Measurements from ENCODE around the gene TTC19. TPM values are rescaled to one million over a fixed set of nuclear protein-coding genes. Genes with fewer than 3 reads are reported as not detected.
A peak's percentile ranks its signal among the peaks of the same experiment; 100 is the strongest.

The TTC19 gene, protein sequence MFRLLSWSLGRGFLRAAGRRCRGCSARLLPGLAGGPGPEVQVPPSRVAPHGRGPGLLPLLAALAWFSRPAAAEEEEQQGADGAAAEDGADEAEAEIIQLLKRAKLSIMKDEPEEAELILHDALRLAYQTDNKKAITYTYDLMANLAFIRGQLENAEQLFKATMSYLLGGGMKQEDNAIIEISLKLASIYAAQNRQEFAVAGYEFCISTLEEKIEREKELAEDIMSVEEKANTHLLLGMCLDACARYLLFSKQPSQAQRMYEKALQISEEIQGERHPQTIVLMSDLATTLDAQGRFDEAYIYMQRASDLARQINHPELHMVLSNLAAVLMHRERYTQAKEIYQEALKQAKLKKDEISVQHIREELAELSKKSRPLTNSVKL
- 15.7 TPM for total RNA-seq

DNA sequence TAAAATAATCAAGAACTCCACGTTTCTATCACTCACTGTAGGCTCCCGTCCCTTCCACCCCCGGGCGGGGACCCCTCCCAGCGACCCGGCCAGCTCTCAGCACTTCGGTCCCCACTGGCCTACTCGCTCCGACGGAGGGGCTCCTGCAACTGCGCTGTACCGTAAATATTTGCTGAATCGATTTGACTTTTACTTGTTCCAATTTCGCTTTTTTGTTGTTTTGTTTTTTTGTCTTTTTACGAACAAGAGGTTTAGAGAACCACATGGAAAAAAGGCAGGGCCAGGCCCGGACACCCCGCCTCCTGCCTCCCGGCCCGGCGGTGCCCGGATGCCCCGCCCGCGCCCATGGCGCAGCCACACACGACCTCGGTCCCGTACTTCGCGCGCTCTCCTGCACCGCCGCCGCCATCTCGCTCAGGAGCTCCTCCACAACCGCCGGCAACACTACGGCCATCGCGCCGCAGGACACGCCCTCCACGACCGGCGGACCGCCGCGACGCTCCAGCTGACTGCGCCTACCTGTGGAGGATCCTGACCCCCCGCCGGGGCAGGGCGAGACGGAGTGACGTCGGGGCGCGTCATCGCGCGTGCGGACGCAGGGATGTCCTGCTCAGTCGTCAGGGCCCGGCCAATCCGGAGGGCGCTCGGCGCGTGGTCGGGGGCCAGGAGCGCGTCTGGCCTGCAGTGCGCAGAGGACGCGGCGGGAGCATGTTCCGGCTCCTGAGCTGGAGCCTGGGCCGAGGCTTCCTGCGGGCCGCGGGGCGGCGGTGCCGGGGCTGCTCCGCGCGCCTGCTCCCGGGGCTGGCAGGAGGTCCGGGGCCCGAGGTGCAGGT is at the start of gene TTC19, which contains the start of gene ZSWIM7:
TTC19 (plus strand) TSS at position 684 of the 833 bp plus-strand sequence; CDS start at position 709, 25 bp downstream.
ZSWIM7 (minus strand) TSS at position 564 of the 833 bp plus-strand sequence; CDS start at position 454, 110 bp downstream.
- Histone ChIP-seq H3K4me1 (ENCODE audit: control insufficient read depth in 3 of 3, insufficient read depth in 3 of 3, low read length in 3 of 3) (peaks cover 9 to 19% (median 15%) of the 10 kb centered on the region in 3 donors), H3K27ac (ENCODE audit: low read depth, low read length) (peak within 1 kb of the TSS; percentile 87), H3K36me3 (ENCODE audit: control insufficient read depth in 3 of 3, insufficient read depth in 3 of 3, low read length in 3 of 3) (peaks cover 16 to 38% (median 18%) of the 10 kb centered on the region in 3 donors), H3K27me3 (ENCODE audit: control insufficient read depth in 3 of 3, insufficient read depth in 3 of 3, low read length in 3 of 3) (no peaks in the 10 kb centered on the region), H3K4me3 (ENCODE audit: low read length in 3 of 3) (peak within 1 kb of the TSS; percentile 84 to 92 (median 92)), H3K9me3 (ENCODE audit: control insufficient read depth in 3 of 3, low read length in 3 of 3) (no peaks in the 10 kb centered on the region), H3K9ac (ENCODE audit: low read depth in 1 of 3, low read length in 3 of 3) (peak within 1 kb of the TSS; percentile 83 to 94 (median 85))

DNA sequence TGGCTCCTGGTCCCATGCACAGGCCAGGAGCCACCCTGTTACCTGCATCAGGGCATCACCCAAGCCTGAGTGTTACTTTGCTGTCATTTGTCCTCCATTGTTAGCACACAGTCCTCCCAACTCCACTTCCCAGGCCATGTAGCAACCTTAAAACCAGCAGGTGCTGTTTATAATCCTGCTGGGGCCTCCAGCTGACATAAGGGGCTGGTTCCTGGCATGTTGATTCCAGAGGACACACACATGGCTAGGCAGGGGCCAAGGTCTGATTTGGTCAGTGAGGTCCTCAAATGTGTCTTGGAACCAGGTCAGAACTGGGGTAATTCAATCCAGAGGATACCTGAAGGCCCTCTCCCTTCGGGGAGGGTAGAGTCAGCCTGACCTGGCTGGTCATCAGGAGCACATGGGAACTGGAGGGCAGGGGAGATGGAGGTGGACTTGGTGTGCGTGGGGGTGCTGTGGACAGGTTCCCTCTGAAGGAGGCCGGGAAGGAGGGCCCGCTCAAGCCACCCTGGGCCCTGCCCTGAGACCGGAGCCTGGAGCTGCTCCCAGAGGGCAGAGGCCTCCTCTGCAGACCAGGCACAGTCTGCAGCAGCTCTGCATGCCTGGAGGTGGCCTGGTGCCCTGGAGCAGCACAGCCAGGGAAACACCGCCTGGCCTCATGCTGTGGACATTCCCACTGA is 48.1 kb upstream of the TTC19 start:
- H3K9ac ChIP-seq (ENCODE audit: low read depth in 1 of 3, low read length in 3 of 3) = no peak overlapping the region
- no peaks in the 10 kb centered on the region for H3K9me3 ChIP-seq (ENCODE audit: control insufficient read depth in 3 of 3, low read length in 3 of 3)
- no peak overlapping the region for H3K4me3 ChIP-seq (ENCODE audit: low read length in 3 of 3)
- no peak overlapping the region for H3K27ac ChIP-seq (ENCODE audit: low read depth, low read length)
- H3K36me3 ChIP-seq (ENCODE audit: control insufficient read depth in 3 of 3, insufficient read depth in 3 of 3, low read length in 3 of 3) = no peaks in the 10 kb centered on the region
- peaks cover 3 to 9% (median 8%) of the 10 kb centered on the region in 3 donors for H3K27me3 ChIP-seq (ENCODE audit: control insufficient read depth in 3 of 3, insufficient read depth in 3 of 3, low read length in 3 of 3)
- no peaks in the 10 kb centered on the region for H3K4me1 ChIP-seq (ENCODE audit: control insufficient read depth in 3 of 3, insufficient read depth in 3 of 3, low read length in 3 of 3)

DNA sequence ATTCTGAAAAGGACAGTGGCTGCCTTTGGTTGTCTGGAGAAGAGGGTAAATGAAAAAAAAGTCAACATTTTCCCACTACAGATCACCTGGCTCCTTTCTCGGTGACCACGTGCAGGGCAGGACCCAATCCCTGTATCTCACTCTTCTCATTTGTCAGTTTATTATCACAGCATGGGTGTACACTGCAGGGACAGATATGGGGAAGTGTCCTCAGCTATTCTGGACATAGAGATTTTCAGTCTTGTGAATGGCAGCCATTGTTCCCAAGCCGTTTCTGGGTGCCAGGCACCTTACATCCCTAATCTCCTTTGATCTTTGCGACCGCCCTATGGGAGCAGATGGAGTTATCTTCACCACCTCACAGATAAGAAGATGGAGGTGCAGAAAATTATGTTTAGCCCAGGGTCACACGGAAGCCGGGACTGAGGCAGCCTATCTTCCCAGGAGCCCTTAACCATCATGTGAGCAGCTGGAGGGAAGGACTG is 47.5 kb upstream of the TTC19 start:
- Histone ChIP-seq H3K9me3 (ENCODE audit: control insufficient read depth in 3 of 3, low read length in 3 of 3) (no peaks in the 10 kb centered on the region), H3K27ac (ENCODE audit: low read depth, low read length) (no peak overlapping the region), H3K36me3 (ENCODE audit: control insufficient read depth in 3 of 3, insufficient read depth in 3 of 3, low read length in 3 of 3) (no peaks in the 10 kb centered on the region), H3K9ac (ENCODE audit: low read depth in 1 of 3, low read length in 3 of 3) (no peak overlapping the region), H3K4me1 (ENCODE audit: control insufficient read depth in 3 of 3, insufficient read depth in 3 of 3, low read length in 3 of 3) (no peaks in the 10 kb centered on the region), H3K27me3 (ENCODE audit: control insufficient read depth in 3 of 3, insufficient read depth in 3 of 3, low read length in 3 of 3) (peaks cover 3 to 4% (median 4%) of the 10 kb centered on the region in 3 donors), H3K4me3 (ENCODE audit: low read length in 3 of 3) (no peak overlapping the region)

DNA sequence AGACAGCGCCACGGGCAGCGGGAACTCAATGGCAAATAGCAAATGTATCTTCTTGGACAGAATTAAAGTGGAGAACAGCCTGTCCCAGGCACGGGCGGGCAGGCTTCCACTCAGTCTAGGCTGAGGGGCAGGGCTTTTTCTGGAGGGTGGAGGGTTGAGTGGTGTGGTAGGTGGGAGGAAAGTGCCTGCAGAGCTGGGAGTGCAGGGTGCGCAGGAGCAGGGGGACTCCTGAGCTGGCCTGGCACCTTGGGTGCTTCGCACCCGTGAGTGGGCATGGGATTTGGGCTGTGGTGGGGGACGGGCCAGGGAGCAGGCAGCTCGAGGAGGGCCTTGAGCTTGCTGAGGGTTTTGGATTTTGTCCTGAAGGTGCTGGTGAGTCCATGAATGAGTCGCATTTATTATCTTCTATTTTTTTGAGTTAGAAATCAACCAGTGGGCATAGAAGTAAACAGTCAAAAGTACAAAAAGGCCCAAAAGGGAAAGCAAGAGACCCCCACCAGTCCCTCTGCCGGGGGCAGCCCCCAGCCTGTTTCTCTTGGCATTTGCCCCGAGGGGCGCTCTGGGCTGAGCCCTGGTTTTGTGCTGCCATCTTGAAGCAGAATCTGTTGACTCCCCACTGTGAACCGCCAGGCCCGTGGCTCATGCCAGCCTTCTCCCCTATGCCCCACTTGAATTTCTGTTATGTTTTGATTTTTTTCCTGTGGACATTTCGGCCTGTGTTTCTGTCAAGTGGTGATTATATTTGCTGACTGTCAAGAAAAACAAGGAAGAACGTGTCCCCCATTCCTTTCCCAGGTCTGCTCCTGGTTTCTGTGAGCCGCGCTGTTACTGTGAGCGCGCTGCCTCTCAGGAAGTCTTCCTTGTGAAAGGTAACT is 46.5 kb upstream of the TTC19 start:
- no peaks in the 10 kb centered on the region for H3K9me3 ChIP-seq (ENCODE audit: control insufficient read depth in 3 of 3, low read length in 3 of 3)
- H3K9ac ChIP-seq (ENCODE audit: low read depth in 1 of 3, low read length in 3 of 3) = no peak overlapping the region
- H3K27me3 ChIP-seq (ENCODE audit: control insufficient read depth in 3 of 3, insufficient read depth in 3 of 3, low read length in 3 of 3) = peaks cover 0 to 5% (median 0%) of the 10 kb centered on the region in 3 donors
- H3K4me1 ChIP-seq (ENCODE audit: control insufficient read depth in 3 of 3, insufficient read depth in 3 of 3, low read length in 3 of 3) = no peaks in the 10 kb centered on the region
- no peak overlapping the region for H3K4me3 ChIP-seq (ENCODE audit: low read length in 3 of 3)
- no peaks in the 10 kb centered on the region for H3K36me3 ChIP-seq (ENCODE audit: control insufficient read depth in 3 of 3, insufficient read depth in 3 of 3, low read length in 3 of 3)
- no peak overlapping the region for H3K27ac ChIP-seq (ENCODE audit: low read depth, low read length)

DNA sequence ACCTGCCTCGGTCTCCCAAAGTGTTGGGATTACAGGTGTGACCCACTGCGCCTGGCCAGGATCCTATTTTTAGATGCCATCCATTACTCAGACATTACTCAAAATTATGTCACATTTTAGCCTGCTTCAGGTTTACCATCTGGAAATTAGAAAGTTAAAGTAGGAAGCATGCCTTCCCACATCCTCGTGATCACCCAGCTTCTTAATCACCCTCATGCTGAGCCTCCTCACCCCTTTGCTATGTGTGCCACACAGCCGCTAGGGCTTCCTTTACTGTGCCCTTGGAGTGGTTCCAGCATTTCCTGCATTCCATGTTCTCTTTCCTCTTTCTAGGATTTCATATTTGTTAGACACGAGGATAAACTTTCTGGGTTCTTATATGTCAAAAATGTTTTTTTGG is 45.4 kb upstream of the TTC19 start:
- Histone ChIP-seq H3K4me1 (ENCODE audit: control insufficient read depth in 3 of 3, insufficient read depth in 3 of 3, low read length in 3 of 3) (peaks cover 0 to 4% (median 0%) of the 10 kb centered on the region in 3 donors), H3K9me3 (ENCODE audit: control insufficient read depth in 3 of 3, low read length in 3 of 3) (no peaks in the 10 kb centered on the region), H3K36me3 (ENCODE audit: control insufficient read depth in 3 of 3, insufficient read depth in 3 of 3, low read length in 3 of 3) (no peaks in the 10 kb centered on the region), H3K27ac (ENCODE audit: low read depth, low read length) (no peak overlapping the region), H3K27me3 (ENCODE audit: control insufficient read depth in 3 of 3, insufficient read depth in 3 of 3, low read length in 3 of 3) (peaks cover 0 to 2% (median 0%) of the 10 kb centered on the region in 3 donors), H3K9ac (ENCODE audit: low read depth in 1 of 3, low read length in 3 of 3) (no peak overlapping the region), H3K4me3 (ENCODE audit: low read length in 3 of 3) (no peak overlapping the region)

DNA sequence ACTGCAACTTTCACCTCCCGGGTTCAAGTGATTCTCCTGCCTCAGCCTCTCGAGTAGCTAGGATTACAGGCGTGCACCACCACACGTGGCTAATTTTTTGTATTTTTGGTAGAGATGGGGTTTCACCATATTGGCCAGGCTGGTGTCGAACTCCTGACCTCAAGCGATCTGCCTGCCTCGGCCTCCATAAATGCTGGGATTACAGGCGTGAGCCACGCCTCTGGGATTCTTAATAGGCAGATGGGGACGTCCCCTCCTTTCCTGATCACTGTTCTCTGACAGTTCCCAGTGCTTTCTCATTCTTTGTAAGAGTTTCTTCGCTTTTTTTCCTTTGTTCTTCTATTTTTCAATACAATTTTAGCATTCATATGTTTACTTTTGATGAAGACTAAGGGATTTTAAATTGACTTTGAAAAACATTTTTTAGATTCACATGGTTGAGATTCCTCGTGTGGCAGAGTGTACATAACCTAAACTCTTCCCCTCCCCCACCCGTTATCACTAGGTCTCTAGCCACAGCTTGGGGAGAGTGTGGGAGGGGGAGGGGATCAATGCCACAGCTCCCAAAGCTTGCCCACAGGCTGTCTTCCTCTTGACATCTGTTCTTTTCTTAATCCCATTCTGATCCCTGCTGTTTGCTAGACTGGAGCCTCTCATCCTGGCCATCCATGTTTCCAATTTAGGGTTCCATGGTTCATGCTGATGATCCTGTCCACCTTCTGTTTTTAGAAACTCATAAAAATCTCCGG is 43.7 kb upstream of the TTC19 start:
- Histone ChIP-seq H3K36me3 (ENCODE audit: control insufficient read depth in 3 of 3, insufficient read depth in 3 of 3, low read length in 3 of 3) (no peaks in the 10 kb centered on the region), H3K4me1 (ENCODE audit: control insufficient read depth in 3 of 3, insufficient read depth in 3 of 3, low read length in 3 of 3) (peaks cover 0 to 4% (median 0%) of the 10 kb centered on the region in 3 donors), H3K27ac (ENCODE audit: low read depth, low read length) (no peak overlapping the region), H3K27me3 (ENCODE audit: control insufficient read depth in 3 of 3, insufficient read depth in 3 of 3, low read length in 3 of 3) (peaks cover 0 to 2% (median 0%) of the 10 kb centered on the region in 3 donors), H3K9me3 (ENCODE audit: control insufficient read depth in 3 of 3, low read length in 3 of 3) (no peaks in the 10 kb centered on the region), H3K4me3 (ENCODE audit: low read length in 3 of 3) (no peak overlapping the region), H3K9ac (ENCODE audit: low read depth in 1 of 3, low read length in 3 of 3) (no peak overlapping the region)

DNA sequence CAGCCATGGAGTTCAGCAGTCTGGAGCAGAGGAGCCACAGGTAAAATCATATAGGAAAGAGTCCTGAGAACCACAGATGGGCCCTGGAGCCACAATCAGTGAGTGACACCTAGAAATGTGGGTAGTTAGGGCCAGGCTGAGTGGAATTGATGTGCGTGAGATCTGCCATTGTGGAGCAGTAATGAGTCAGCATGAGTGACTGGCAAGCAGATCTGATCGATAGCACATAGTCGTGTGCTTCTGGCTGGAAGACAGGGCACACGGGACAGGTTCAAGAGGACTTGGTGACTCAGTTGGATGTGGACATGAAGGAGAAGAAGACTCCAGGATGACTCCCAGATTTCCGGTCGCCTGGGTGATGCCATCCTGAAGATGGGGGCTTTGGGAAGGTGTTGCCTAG is 42.4 kb upstream of the TTC19 start:
- H3K27me3 ChIP-seq (ENCODE audit: control insufficient read depth in 3 of 3, insufficient read depth in 3 of 3, low read length in 3 of 3) = peaks cover 0 to 2% (median 0%) of the 10 kb centered on the region in 3 donors
- H3K9ac ChIP-seq (ENCODE audit: low read depth in 1 of 3, low read length in 3 of 3) = no peak overlapping the region
- H3K36me3 ChIP-seq (ENCODE audit: control insufficient read depth in 3 of 3, insufficient read depth in 3 of 3, low read length in 3 of 3) = no peaks in the 10 kb centered on the region
- H3K9me3 ChIP-seq (ENCODE audit: control insufficient read depth in 3 of 3, low read length in 3 of 3) = no peaks in the 10 kb centered on the region
- peaks cover 0 to 4% (median 0%) of the 10 kb centered on the region in 3 donors for H3K4me1 ChIP-seq (ENCODE audit: control insufficient read depth in 3 of 3, insufficient read depth in 3 of 3, low read length in 3 of 3)
- no peak overlapping the region for H3K27ac ChIP-seq (ENCODE audit: low read depth, low read length)
- no peak overlapping the region for H3K4me3 ChIP-seq (ENCODE audit: low read length in 3 of 3)

DNA sequence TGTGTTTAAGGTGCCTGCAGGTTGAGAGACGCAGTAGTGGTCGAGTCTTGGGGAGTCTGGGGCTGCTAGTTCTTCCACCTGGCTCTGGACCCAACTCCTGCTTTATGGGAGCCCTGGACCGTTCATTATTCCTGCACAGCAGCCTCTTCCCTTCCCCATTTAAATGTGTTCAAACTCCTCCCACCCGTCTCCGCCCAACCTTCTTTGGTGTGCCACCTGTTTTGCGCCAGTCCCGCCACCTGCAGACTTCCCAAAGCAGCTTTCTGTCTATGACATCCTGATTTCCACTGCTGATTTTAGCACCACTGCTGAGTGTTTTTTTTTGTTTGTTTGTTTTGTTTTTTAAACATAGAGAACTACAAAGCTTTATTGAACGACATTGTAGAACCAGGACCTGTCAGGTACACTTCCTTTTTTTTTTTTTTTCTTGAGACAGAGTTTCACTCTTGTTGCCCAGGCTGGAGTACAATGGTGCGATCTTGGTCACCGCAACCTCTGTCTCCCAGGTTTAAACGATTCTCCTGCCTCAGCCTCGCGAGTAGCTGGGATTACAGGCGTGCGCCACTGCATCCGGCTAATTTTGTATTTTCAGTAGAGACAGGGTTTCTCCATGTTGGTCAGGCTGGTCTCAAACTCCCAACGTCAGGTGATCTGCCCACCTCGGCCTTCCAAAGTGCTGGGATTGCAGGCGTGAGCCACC is 41.9 kb upstream of the TTC19 start:
- Histone ChIP-seq H3K27ac (ENCODE audit: low read depth, low read length) (no peak overlapping the region), H3K9me3 (ENCODE audit: control insufficient read depth in 3 of 3, low read length in 3 of 3) (no peaks in the 10 kb centered on the region), H3K36me3 (ENCODE audit: control insufficient read depth in 3 of 3, insufficient read depth in 3 of 3, low read length in 3 of 3) (no peaks in the 10 kb centered on the region), H3K4me3 (ENCODE audit: low read length in 3 of 3) (no peak overlapping the region), H3K4me1 (ENCODE audit: control insufficient read depth in 3 of 3, insufficient read depth in 3 of 3, low read length in 3 of 3) (peaks cover 0 to 4% (median 0%) of the 10 kb centered on the region in 3 donors), H3K9ac (ENCODE audit: low read depth in 1 of 3, low read length in 3 of 3) (no peak overlapping the region), H3K27me3 (ENCODE audit: control insufficient read depth in 3 of 3, insufficient read depth in 3 of 3, low read length in 3 of 3) (peaks cover 0 to 2% (median 0%) of the 10 kb centered on the region in 3 donors)

All from skeletal muscle tissue (tissue), 4 donors.